ENCODE results near the gene SPINT3.
"Not testable (repeated sequence)": the region's sequence is repeated elsewhere in the genome, so short reads cannot be mapped to it uniquely, and the experiment has no call there.

DNA sequence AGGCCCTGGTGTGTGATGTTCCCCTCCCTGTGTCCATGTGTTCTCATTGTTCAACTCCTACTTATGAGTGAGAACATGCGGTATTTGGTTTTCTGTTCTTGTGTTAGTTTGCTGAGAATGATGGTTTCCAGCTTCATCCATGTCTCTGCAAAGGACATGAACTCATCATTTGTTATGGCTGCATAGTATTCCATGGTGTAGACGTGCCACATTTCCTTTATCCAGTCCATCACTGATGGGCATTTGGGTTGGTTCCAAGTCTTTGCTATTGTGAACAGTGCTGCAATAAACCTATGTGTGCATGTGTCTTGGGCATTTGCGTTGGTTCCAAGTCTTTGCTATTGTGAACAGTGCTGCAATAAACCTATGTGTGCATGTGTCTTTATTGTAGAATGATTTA, 43.1 kb downstream of the SPINT3 start:
- TF ChIP-seq HDGF (IDR thresholded peaks at IDR 0.05); TCF12 (IDR thresholded peaks at IDR 0.05; ENCODE audit: low read depth, low read length); CBX5 (IDR thresholded peaks at IDR 0.05; ENCODE audit: low read depth): not testable (repeated sequence)
- TF ChIP-seq, protein P1, sequence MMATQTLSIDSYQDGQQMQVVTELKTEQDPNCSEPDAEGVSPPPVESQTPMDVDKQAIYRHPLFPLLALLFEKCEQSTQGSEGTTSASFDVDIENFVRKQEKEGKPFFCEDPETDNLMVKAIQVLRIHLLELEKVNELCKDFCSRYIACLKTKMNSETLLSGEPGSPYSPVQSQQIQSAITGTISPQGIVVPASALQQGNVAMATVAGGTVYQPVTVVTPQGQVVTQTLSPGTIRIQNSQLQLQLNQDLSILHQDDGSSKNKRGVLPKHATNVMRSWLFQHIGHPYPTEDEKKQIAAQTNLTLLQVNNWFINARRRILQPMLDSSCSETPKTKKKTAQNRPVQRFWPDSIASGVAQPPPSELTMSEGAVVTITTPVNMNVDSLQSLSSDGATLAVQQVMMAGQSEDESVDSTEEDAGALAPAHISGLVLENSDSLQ (IDR thresholded peaks at IDR 0.05), result not testable (repeated sequence)

Data from GM12878 (cell line).